GM08714 (cell line): ENCODE measurements around the gene COMMD1.

Source experiments
- H3K4me3 ChIP-seq: fragments of 200-500 bp; sonication (Bioruptor generic); 2 replicates; pipeline ENCODE4 v1.5.1; 2014; ENCODE audit warnings: mild to moderate bottlenecking, low read length, inconsistent platforms
- ZNF274 ChIP-seq: IDR thresholded peaks from 2 replicates; pipeline ENCODE4 v1.6.1; 2012; ENCODE audit warnings: mild to moderate bottlenecking, low read depth, low read length

COMMD1 gene

DNA sequence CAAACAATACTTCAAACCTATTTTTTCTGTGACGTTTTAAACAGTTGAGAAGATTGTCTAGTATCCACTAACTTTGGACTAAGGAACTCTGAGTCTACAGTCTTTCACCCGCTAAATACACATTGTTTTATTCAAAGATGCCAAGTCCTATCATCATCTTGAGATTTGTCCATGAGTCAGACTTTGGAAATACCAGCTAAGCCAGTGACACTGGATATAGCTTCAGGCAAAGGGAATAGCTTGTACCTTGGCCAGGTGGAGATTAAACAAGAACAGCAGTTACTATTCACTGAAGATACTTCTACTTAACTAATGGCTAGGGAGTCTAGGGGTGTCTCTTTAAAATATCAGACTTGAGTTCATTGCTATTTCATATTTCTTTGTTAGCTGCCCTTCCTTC is 137.5 kb downstream of the COMMD1 start:
- no peak for TF ChIP-seq ZNF274
- H3K4me3 ChIP-seq: no peak overlapping the region

DNA sequence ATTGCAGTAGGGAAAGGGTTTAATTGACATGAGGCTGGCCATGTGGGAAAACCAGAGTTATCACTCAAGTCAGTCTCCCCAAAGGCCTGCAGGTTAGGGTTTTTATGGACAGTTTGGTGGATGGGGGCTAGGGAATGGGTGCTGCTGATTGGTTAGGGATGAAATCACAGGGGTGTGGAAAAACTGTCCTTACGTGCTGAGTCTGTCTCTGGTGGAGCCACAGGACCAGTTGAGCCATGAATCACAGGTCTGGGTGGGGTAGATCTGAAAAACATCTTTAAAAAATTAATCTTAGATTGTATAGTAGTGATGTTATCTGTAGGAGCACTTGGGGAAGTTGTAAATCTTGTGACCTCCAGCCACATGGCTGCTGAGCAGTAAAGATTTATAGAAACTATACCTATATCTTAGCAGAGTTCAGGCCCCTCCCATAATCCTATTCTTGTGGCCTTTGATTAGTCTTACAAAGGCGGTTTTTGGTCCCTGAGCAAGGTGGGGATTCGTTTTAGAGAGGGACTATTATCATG is 139.6 kb downstream of the COMMD1 start:
- H3K4me3 ChIP-seq: no peak overlapping the region
- no peak for TF ChIP-seq ZNF274

DNA sequence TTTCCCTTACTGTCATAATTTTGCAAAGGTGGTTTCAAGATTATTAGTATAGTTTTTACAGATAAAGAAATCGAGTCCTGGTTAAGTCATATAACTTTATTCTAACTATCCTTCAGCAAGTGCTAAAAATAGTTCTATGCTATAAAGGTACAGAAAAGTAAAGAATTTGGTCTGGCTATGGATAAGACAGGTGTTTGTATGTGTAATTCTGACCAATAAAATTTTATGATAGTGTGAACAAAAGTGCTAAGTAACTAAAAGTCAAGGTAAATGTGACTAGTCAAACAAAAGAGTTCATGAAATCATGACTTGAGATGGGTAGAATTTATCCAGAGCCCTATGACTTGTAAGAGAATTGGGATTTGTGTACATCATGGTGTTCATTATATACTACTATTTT is 140.7 kb downstream of the COMMD1 start:
- TF ChIP-seq ZNF274: no peak

DNA sequence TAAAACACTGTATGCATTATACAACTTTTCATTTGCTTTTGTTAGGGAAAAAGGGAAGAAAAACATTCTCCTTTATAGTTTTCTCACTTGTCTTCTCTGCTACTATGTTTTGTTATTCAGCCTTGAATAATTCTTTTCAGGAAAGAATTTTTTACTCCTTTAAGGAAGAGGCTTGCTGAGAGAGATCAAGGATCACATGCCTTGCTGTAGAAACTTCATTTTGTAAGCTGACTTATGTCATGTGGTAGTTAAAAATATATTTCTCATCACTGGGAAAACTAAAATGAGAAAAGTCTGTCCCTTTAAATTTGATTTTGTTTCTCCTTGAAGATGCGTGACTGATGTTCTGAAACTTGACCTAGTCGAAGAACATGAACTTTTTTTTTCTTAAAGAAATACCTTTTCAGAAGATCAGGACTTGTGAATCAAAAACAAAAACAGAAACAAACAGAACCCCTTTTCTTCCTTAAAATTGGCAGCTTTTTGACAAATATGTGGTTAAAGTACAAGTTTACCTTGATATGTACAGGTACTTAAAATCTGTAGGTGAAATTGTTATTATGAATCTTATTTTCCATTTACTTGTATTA is 145.1 kb downstream of the COMMD1 start:
- TF ChIP-seq ZNF274: no peak
- H3K4me3 ChIP-seq: no peak overlapping the region

More for the DNA sequence above, 140.7 kb downstream of the COMMD1 start:
- no peak overlapping the region for H3K4me3 ChIP-seq

DNA sequence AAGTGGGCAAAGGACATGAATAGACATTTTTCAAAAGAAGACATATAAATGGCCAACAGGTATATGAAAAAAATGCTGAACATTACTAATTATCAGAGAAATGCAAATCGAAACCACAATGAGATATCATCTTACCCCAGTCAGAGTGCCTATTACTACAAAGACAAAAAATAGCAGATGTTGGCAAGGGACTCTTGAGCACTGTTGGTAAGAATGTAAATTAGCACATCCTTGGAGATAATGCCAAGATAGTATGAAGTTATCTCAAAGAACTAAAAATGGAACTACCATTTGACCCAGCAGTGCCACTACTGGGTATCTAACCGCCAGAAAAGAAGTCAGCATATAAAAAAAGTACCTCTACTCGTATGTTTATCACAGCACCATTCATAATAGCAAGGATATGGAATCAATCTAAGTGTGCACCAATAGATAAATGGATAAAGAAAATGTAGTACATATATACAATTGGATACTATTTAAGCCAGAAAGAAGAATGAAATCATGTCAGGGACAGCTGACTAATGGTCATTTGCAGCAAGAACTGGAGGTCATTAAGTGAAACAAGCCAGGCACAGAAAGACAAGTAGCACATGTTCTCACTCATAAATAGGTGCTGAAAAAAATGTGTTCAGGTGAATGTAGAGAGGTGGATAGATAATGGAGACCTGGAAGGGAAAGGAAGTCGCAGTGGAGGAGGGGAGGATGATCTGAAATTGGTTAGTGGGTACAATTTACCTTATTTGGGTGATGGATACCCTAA is 148.7 kb downstream of the COMMD1 start:
- TF ChIP-seq ZNF274: no peak
- no peak overlapping the region for H3K4me3 ChIP-seq

DNA sequence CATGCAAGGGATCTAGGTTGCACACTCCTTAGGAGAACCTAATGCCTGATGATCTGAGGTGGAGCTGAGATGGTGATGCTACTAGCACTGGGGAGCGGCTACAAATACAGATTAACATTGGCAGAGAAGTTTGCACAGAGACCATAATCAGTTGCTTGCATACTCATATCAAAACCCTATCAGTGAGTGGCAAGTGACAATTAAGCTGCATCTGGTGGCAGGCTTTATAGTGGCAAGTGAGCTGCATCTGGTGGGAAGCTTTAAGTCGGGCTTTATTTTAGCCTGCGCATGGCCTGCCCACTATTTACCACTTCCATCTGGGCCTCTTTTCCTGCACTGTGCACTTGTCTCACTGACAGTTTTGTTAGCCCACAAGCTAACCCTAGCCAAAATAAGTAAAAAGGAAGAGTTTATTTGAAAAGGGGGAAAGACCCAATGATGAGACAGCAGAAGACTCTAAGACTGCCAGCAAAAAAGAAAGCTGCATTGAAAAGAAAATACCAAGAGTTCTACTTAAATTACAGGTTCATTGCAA is 149.5 kb downstream of the COMMD1 start:
- TF ChIP-seq ZNF274: no peak
- no peak overlapping the region for H3K4me3 ChIP-seq

DNA sequence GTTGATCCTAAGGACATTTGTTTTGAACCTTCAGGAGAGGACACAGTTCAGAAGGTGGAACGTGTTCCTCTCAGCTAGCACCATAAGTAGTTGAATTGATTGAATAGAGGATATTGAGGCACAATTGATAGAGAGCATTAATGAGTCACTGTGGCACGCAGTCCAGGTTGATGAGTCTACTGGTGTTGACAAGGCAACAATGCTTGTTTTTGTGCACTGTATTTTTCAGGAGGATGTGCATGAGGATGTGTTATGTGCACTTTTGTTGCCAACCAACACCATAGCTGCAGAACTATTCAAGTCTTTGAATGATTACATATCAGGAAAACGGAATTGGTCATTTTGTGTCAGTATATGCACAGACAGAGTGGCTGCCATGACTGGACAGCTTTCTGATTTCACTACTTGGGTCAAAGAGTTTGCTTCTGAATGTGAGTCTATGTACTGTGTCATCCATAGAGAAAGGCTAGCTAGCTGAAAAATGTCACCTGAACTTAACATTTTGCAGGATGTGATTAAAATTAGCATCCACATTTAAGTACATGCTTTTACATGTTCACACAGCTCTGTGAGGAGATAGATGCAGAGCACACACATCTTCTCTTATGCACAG is 150.4 kb downstream of the COMMD1 start:
- no peak overlapping the region for H3K4me3 ChIP-seq
- no peak for TF ChIP-seq ZNF274

DNA sequence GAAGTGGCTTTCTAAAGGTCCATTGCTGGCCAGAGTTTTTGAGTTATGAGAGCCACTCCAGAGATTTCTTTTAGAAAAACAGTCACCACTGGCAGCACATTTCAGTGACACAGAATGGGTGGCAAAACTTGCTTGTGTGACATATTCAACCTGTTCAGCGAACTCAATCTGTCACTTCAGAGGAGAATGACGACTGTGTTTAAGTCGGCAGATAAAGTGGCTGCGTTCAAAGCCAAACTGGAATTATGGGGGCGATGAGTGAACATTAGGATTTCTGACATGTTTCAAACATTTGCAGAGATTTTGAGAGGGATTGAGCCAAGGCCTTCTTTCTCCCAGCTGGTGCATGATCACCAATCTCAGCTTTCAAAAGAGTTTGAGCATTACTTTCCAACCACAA is 150.9 kb downstream of the COMMD1 start:
- H3K4me3 ChIP-seq: no peak overlapping the region
- TF ChIP-seq ZNF274: no peak

DNA sequence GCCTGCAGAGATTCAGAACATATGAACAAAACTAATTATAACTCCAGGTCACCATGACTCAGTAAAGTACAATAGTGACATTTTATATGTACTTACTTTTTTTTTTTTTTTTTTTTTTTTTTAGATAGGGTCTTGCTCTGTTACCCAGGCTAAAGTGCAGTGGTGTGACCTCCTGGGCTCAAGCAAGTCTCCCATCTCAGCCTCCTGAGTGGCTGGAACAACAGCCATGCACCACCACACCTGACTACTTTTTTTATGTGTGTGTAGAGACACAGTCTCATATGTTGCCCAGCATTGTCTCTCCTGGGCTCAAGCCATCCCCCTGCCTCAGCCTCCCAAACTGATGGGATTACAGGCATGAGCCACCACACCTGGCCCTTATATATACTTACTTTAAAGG is 159.8 kb downstream of the COMMD1 start:
- no peak for TF ChIP-seq ZNF274
- H3K4me3 ChIP-seq: no peak overlapping the region

DNA sequence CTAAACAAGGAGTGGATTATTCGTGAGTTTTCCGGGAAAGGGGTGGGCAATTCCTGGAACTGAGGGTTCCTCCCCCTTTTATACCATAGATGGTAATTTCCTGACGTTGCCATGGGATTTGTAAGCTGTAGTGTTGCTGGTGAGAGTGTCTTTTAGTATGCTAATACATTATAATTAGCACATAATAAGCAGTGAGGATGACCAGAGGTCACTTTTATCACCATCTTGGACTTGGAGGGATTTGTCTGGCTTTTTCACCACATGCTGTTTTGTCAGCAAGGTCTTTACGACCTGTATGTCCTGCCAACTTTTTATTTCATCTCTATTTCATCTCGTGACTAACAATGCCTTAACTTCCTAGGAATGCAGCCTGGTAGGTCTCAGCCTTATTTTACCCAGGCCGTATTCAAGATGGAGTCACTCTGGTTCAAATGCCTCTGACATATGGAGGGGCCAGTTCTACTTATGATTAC is 165.7 kb downstream of the COMMD1 start:
- TF ChIP-seq ZNF274: no peak

DNA sequence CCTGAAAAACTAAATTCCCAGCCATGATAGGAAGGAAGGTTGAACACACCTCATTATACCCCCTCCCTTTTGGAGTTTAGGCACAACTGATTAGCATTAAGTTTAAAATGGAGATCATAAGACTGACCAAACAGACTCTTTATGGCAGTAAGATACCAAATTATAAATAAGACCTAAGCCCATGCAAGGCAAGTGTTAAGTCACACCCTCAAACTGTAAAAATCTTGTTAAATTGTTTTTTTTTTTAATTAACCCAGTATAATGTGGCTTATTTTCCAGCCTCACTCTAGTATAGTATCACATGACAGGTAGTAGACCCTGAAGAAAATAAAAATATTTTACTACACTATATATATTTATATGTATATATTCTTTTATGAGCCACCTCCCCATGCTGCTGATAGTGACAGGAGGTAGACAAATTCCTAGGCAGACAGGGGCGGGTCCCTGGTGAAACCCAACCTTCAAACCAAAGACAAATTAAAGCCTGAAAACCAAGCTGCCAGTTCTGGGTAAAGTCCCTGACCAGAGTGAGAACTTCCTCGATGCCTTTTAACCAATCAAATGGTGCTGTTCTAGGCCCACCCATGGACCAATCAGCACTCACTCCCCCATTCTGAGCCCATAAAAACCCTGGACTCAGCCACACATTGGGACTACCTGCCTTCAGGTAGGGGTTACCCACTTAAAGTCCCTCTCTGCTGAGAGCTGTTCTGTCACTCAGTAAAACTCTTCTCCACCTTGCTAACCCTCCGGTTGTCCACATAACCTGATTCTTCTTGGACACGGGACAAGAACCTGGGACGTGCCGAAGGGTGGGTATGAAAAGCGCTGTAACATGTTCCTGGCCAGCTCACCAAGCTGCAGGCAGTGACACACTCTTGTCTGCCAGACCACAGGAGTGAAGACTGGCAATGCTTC is 166.5 kb downstream of the COMMD1 start:
- no peak for TF ChIP-seq ZNF274
- H3K4me3 ChIP-seq: no peak overlapping the region

More for the DNA sequence above, 165.7 kb downstream of the COMMD1 start:
- no peak overlapping the region for H3K4me3 ChIP-seq

DNA sequence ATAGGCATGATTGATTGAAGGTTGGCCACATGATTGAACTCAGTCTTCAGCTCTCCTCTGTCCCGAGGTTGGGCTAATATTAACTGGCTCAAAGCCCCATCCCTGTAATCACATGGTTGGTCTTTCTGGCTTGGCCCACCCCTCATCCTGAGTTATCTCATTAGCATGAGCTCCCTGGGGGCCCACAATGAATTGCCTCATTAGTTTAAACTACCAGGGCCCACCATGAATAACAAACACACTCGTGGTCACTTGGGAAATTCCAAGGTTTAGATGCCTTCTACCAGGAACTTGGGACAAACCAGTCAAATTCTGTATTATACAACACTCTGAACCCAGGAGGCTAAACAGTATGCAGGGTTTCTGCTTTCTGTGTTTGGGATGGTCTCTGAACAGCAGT is 168.8 kb downstream of the COMMD1 start:
- no peak for TF ChIP-seq ZNF274
- no peak overlapping the region for H3K4me3 ChIP-seq

DNA sequence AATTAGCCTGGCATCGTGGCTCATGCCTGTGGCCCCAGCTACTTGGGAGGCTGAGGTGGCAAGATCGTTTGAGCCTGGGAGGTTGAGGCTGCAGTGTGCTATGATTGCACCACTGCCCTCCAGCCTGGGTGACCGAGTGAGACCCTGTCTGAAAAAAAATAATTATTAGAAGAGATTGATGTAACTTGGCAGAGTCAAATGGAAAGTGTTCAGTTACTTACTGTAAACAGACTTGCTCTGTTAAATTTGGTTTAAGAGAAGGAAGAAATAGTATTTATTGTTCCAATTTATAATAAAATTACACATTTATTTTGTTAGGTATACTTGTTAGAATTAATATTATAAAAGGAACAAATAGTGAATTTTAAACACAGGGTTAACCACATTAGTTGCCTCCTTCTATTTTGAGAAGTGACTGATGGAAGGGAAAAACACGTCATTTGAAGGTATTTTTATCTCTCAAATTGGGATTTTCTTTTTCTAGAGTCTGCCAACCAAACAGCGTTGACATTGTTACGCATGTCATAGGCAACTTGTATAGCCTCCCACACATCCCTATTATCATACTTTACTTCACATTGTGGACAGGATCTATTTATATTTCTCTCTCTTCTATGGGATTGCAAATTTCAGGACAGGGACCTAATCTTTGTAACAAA is 171.6 kb downstream of the COMMD1 start:
- no peak overlapping the region for H3K4me3 ChIP-seq
- no peak for TF ChIP-seq ZNF274
